GM20431 (cell line): ENCODE data around the gene ACOD1.

Experiments used
- in situ Hi-C: fragments of 300-500 bp; cut with MseI, MboI; formaldehyde crosslinking; loops from one replicate; pipeline ENCODE4 v1.15.0; 2020; ENCODE audit warnings: low sequenced_read_pairs; ENCODE audit not compliant: unreplicated experiment

The ACOD1 gene

DNA sequence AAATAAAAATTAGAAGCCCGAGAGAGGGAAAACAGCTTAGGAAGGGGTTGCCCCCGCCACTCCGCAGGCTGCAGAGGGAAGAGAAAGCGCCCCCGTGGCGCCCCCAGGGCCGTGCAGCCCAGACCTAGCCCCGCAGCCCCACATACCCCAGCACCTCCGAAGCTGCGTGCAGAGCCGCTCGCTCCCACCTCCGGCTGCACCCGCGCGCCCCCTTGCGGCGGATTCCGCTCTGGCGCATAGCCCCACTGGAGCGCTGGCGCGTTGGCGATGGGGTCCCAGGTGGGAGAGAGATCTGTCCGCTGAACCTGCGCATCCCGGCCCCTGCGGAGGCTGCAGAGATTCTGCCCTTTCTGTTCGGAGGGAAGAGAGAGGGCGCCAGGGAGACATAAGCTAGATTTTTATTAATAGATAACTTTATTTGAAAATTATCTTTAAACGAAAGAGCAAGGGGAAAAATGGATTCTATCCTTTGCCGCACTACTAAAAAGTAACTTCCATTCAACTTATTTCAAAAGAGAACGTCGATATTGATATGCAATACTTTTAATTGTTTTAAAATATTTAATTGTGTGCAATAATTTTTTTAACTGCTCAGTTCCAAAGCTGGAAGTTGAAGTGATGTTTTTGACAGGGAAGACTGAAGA lies 31.9 kb downstream of the ACOD1 start:
- in situ Hi-C loops: no loop called here

DNA sequence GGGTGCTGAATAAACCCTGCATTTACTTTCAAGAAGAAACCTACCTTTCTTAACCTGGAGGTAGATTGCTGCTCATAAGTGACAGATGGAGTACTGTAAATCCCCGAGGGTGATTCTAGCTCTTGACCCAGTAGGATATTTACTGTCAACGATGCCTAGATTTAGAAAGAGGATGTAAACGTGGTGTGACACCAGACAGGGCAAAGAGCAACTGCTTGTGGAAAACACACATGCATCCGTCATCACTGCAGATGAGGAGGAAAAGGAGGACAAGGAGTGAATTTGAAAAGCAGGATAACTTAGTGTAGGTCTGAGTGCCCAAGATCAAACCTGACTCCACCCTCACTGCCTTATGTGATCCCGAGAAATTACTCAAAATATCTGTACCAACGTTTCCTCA lies 33.8 kb downstream of the ACOD1 start:
- in situ Hi-C loops: no loop called here

DNA sequence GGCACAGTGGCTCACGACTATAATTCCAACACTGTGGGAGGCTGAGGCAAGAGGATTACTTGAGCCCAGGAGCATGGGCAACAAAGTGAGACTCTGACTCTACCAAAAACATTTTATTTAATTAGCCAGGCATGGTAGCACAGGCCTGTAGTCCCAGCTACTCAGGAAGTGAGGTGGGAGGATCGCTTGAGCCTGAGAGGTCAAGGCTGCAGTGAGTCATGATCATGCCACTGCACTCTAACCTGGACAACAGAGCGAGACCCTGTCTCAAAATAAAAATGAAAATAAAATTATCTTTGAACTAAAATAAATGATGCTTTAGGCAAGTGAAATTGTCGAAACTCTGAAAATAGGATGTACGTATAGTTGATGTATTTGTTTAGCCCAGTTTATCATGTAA lies 35.4 kb downstream of the ACOD1 start:
- in situ Hi-C loops: no loop called here

DNA sequence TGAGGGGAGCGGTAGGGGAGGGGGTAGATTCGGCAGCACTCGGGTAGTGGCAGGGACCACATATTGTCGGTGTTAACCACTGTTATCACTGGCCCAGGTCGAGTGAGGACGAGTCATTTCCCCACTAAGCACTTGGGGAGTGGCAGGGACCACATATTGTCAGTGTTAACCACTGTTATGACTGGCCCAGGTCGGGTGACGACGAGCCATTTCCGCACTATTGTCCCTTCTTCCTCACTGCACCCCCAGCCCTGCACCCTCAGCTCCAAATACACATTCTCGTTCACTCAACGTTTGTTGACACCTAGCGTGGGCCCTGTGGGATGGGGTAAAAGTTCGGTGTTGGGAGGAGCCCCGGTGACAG lies 43.1 kb downstream of the ACOD1 start:
- in situ Hi-C loops: no loop called here

DNA sequence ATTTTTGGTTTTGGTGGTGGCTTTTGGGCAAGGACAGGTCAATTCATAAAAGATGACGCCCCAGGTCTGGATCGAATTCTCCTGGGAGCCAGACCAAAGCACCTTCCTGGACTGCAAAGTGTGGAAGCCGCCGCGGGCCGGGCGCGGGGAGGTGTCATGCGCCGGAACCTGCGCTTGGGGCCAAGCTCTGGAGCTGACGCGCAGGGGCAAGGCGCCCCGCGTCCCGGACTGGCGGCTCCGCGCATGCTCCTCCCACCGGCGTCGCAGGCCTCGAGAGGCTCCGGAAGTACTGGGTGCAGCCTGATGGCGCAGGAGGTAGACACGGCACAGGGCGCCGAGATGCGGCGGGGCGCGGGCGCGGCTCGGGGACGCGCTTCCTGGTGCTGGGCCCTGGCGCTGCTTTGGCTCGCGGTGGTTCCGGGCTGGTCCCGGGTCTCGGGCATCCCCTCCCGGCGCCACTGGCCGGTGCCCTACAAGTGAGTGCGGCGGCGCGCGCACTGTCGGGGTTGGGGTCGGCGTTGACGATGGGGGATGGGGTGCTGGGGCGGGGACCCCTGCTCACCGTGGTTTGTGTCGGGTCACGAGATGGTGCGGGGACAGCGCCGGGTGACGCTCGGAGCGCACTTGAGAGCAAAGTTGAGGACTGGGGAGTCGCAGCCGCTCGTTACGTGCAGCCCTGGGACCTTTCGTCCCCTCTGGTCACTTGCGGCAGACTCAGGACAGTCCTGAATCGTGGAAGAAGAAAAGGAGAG lies 43.7 kb downstream of the ACOD1 start, which contains the start of gene CLN5:
TSS of gene CLN5 (plus strand) at position 286 of the 752 bp plus-strand sequence. CDS start at position 304, 18 bp downstream.
- in situ Hi-C loops: no loop called here

DNA sequence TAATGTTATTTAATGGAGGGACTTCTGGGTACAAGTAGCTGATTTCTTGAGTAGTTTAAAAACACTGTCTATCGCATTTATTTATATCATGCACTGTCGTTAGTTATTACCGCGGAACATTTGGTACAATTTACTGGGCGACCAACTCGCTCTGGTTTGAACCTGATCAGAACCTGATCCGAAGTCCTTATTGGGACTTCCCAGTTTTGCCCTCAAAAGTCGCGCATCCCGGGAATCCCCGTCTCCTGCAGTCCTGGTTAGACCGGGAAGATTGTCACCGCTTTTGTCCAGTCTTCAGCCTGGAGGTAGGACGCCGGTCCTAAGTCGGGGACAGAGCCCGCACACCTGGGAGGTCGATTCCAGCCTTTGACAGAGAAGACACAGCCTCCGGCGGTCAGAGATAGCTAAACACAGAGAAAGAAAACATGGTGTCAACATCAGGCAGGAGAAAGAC lies 44.3 kb downstream of the ACOD1 start:
- in situ Hi-C loops: no loop called here

DNA sequence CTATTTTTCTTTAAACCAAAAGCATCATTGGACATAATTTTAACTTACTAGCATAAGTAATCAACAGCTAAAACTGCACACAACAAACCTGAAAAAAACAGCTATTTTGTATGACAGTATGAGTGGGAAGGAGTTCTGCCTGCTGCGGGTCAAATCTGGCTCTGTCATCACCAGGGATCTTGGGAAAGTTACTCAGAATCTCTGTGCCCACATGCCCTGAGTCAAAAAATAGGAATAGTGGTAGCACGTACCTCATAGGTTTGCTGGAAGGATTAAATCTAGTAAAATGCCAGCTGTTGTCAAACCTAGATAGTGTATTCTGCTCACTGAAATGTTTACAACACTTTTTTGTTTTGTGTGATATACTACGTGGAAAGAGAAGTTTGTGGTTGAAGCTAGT lies 44.7 kb downstream of the ACOD1 start:
- in situ Hi-C loops: no loop called here

DNA sequence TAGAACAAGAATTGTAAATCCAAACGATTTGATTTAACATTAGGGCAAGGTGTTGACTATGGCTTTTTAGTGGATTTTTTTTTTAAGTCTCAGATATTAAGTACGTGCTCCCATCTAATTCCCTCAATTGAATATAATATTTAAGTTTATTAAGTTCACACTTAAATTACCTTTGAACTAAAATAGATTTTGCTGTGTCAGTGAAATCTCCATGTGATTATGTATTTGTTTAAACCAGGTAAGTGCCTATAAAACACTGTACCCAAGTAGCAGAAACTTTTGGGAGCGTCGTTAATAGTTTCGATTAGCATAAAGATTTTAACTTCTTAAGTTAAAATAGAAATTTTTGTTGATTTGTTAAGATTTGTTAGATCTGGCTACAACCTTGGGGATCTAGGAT lies 45.2 kb downstream of the ACOD1 start:
- in situ Hi-C loops: no loop called here

DNA sequence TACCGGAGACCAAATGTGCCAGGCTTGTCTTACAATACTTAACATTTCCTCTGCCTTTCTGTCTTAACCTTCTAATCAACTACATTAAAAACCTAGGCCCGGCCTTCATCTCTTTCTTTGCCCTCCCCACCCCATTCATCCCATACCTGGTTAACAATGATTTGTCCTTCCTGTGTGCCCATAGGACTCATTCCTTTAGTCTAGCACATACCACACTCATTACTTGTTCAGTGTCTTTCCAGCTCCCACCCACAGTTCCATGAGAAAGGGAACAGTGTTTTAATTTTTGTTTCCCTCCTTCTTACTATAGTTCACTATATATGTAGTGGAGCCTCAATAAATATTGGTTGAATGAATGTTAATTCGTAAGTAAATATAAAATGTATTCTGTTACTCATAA lies 46.0 kb downstream of the ACOD1 start:
- in situ Hi-C loops: no loop called here

DNA sequence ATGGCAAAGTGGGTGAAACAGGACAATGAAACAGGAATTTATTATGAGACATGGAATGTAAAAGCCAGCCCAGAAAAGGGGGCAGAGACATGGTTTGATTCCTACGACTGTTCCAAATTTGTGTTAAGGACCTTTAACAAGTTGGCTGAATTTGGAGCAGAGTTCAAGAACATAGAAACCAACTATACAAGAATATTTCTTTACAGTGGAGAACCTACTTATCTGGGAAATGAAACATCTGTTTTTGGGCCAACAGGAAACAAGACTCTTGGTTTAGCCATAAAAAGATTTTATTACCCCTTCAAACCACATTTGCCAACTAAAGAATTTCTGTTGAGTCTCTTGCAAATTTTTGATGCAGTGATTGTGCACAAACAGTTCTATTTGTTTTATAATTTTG lies 52.2 kb downstream of the ACOD1 start:
- in situ Hi-C loops: no loop called here

DNA sequence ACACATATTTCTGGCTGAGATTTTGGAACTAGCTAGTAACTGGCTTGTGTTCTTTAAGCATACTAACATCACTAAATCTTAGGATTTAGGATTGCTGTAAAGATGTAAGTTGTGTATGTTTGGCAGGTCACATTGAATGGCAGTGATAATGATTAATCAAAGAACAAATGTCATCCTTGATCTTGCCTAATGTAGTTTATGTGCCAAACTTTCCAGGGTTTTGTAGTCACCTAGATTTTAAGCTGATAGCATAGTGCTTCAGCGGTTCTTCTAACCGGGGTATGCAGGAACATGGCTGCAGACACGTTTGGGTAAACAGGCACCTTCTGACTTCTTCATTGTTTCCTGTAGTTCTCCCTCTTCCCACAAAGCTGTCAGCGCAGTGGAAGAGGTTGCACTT lies 53.2 kb downstream of the ACOD1 start:
- in situ Hi-C loops: no loop called here

DNA sequence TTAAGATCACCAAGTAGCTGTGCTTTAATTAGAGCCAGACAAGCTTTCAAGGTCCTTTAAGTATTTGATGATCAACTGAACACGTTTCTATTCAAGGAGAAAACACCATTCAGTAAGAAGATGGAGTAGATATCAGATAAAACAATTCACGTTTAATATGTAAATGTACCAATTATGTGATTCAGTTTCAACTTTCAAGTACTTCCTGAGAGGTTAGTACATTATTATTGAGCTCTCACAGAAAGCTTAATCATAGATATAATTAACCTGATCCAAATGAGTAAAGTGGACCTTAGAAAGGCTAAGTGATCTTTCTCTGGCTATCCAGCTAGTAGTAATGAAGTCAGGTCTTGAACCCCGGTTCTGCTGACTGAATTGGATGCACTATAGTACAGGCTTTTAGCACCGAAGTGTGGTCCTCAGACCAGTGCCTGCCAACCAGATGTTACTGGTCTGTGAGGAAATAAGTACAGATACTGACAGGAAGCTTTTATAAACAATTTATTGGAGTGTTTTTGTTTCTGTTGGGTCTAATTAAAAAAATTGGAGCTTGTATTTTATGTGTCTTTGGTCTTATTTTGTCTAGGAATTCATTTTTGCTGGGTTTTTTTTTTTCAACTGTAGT lies 53.8 kb downstream of the ACOD1 start:
- in situ Hi-C loops: no loop called here

DNA sequence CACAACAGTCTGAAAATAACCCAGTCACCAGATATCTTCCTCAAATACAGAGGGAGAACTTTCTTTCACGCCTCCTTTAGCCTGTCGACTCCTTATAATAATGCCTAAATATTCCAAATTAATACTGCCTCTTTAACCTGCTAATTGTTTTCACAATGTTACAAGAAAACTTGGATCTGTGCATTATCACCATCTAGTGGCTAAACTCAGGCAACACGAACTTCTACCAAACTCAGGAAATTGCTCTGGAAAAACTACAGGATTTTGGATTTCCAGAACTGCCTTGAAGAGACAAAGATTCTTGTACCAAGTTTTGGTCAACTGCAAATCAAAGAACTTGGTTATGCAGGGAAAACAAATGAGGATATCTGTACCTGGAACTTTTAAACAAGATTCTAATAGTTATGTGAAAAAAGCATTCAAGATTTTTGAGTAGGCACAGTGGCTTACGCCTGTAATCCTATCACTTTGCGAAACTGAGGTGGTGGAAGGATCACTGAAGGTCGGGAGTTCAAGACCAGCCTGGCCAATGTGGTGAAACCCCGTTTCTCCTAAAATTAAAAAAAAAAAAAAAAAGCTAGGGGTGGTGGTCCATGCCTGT lies 54.4 kb downstream of the ACOD1 start:
- in situ Hi-C loops: no loop called here
